Suppressor macrophage (primary cell): ENCODE data around the gene GOLGA6L10.
"Not testable (repeated sequence)": the region's sequence is repeated elsewhere in the genome, so short reads cannot be mapped to it uniquely, and the experiment has no call there.

Source experiments
- DNase-seq, 4 experiments: peaks; one replicate each; pipeline ENCODE4 v3.0.0-alpha.2; 2020 to 2022

The GOLGA6L10 gene

DNA sequence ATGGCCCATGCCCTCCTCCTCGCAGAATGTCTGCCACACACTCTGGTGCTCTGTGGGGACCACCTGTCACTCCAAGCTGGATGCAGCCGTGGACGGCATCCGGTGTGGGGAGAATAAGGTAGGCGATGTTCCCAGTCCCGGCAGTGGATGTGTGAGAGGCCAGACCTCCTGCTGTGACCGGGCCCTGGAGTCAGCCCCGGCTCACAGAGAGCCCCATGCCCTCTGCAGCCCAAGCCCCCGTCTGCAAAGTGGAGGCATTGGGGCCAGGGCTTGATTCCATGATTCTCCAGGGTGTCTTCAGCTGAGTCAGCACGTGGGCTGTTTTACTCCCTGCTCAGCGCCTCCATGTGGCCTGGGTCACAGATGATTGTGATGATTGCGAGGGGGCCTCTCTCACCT, 32.2 kb downstream of the GOLGA6L10 start:
- DNase-seq = no peak

DNA sequence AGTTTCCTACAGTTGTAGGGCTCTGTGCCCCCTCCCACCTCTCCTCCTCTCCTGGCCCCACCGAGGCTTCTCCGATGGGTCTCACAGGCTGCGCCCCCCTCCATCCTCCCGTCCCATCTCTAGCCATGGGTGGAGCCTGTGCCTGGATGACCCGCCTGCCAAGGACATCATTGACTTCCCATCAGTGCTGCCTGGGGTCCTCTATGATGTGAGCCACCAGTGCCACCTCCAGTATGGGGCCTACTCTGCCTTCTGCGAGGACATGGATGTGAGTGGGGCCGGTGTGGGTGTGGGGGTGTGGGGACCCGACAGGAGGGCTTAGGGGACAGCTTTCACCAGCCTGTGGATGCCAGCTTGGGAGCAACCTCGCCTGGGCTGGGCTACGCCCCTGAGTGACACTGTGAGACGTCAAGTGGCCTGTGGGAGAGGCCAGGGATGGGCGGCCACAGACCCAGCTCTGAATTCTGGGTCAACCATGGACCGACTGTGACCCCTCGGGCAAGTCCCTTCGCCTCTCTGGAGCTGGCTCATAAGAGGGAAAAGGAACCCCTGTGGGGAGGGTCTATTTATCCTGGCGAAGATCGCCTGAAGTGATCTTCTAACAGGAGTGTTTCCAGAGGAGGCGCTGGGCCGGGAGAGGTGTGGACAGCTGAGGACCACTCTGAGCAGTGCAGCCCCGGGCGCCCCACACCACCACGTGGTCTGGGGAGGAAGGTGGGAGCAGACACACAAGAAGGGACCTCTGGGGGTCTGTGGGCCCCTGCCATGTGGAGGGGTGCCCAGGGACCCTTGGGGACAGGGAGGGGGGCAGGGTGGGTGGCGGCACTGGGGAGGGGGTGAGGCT, 32.8 kb downstream of the GOLGA6L10 start:
- not testable (repeated sequence) for DNase-seq

DNA sequence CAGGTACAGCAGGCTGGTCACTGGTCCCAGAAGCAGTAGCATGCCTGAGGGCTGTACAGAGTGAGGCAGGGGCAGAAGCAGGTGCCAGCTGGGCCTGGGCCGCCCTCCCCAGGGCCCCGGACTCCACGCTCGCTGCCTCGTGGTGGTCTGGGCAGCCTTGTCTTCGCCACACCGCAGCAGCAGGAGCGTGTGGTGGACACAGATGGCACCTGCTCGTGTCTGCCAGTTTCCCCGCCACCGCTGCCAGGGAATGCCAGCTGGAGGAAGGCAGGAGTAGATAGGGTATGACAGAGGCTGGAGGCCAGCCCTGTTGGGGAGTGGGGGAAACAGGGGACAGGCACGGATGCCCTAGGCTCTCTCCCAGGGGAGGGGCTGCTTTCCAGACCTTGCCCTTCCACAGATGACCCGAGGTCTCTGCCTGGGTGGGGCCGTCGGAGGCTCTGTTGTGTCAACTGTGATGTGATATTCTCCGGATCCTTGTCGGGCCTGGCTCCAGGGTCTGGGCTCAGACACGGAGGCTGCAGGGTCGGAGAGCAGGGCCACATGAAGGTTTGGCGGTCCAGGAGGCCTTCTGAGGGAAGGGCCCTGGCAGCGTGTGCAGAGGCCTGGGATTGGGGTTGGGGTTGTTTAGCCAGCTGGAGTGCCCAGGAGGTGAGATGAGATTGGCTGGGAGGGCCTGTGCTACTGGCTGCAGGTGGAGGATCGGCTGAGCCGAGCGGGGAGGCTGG, 33.6 kb downstream of the GOLGA6L10 start:
- no peak for DNase-seq

DNA sequence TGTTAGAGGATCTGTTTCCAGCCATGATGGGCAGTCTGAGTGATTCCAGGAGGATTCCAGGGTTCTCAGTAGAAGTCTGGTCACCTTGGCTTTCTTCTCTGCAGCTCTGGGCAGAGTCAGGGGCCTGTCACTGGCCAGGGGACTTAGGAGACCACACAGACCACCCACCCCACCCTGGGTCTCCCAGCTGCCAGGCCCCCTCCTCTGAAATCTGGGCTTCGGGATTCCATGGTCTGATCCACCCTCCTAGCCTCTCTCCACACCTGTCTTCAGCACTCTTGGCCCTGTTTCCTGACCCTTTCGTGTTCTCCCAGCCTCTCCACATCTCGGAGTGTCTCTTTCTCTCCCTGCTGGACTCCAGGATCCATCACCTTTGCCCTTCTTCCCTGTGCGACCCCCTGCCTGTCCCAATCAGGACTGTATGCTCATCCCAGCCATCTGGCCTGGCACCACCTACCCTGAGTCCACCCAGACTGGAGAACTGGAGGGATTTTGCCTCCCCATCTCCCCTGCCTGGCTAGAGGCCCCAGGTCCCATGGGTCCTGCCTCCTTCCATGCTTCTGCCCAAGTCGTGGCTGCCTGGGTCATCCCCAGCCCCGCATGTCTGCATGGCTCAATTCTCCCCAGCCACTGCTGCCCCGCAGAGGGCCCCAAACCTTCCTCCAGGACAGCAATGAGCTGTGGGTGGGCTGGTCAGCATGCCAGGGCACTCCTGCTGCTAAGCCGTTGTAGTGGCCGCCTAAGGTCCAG, 34.3 kb downstream of the GOLGA6L10 start:
- DNase-seq = no peak

DNA sequence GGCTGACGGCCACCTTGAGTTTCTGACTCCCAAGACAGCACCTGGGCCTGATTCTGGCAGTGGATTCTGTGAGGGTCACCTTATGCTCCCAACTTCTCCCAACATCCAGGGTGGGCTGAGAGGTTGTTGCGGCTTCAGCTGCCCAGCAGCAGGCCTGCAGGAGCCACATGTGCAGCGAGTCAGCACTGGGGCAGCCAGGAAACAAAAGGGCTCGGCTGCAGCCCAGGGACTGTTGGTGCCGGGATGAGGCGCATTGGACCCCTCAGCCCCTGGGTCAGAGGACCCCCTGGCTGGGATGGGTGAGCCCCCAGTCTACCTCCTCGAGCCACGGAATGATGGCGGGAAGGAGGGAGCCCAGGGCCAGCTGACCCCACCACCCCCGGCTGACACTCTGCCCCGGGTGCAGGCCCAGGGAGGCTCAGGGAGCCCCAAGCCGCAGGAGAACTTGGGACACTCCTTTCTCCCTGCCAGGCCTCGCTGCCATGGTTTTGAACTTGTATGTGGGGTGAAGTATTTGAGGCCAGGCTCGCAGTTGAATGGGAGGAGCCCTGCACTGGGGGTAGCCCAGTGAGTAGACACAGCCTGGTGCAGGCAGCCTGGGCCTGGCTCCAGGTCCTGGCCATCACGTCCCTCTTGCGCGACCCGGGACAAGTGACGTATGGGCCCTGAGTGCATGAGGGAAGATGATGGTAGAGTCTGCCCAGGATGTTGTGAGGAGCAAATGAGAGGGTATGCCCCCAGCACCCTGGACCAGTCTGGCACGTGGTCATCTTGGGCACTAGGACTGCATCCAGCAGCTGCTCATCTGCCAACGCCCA, 35.1 kb downstream of the GOLGA6L10 start:
- not testable (repeated sequence) for DNase-seq

DNA sequence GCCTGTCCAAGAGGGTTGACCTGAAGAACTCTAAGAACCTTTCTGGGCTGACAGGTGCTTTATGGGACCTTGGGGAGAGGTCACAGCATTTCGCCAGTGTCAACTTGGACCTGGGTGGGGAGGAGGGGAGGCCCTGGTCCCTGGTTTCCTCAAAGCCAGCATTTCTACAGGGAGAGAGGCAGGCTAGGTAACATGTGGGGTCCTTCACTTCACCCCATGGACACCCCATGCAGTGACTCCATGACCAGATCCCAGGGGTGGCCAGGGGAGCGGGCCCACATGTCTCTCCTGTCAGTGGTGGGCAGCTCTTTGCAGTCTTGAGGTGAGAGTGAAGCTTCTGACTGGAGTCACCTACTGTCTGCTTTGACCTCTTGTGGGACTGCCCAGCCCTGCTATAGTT, 35.8 kb downstream of the GOLGA6L10 start:
- DNase-seq = no peak

DNA sequence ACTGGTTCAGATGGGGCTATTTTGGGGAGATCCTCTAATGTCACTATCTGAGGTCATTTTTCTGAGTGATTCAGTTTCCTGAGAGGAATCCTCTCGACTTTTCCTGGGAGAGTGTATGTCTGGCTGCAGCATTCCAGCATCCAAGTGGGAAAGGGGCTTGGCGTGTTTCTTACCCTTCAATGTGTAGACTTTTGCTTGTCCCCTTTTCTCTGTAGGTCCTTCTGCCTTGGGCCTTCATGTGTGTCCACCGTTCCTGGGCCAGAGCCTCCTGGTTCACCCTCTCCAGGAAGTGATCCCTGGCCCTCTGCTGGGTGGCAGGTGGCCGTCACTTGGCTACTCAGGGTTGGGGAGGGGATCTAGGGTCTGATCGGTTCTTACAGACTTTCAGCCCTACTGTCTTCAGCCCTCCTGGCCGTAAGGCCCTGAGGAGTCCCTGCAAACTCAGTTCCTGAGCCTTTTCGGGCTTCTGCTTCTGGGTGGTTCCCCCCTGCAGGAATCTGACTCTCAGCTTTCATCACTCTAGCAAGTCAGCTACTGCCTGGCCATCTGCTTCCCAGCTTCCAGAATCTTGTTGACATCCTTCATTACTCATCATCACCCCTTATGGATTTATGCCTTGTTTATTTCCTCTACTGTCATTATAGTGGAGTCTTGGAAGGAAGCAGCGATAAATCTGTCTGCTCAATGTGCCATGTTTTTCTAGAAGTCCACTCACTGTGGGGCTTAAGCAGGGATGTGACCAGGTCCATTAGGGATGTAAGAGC, 36.5 kb downstream of the GOLGA6L10 start:
- no peak for DNase-seq

DNA sequence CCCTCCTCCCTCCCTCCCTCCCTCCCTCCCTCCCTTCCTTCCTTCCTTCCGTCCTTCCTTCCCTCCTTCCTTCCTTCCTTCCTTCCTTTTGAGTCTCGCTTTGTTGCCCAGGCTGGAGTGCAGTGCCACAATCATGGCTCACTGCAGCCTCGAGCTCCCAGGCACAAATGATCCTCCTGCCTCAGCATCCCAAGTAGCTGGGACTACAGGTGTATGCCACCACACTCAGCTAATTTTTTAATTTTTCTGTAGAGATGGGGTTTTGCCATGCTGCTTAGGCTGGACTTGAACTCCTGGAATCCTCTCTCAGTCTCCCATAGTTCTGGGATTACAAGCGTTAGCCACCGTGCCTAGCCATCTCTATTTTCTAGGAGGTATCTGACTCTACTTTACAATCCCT, 38.0 kb downstream of the GOLGA6L10 start:
- not testable (repeated sequence) for DNase-seq

DNA sequence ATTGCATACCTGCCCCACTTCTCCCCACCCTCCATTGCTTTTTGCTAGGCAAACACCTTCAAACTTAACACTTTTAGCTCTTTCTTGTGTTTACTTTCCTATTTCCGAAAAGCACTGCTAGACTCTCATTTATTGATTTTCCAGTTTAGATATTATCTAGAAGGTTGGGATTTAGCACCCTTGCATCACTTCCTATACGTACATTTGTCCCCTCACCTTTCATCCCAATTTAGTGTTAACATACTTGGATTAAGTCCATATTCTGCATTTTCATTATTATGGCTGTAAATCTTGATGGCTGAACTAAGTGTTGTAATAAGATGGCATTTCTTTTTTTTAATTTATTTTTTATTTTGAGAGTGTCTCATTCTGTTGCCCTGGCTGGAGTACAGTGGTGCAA, 39.5 kb downstream of the GOLGA6L10 start:
- DNase-seq = no peak

DNA sequence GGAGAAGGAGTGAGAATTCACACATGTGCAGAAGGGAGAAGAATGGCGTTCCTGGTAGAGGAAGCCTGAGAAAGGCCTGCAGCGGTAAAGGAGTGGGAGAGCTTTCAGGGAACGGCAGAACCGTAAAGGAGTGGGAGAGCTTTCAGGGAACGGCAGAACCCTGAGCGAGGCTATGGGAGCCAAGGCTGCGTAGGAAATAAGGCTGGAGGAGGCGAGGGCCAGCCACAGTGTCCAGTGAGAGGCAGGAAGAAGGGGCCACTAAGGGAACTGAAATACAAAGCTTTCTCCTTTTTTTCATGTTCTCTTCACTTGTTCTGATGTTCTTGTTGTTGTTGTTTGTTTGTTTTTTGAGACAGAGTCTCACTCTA, 41.6 kb downstream of the GOLGA6L10 start:
- DNase-seq = no peak

DNA sequence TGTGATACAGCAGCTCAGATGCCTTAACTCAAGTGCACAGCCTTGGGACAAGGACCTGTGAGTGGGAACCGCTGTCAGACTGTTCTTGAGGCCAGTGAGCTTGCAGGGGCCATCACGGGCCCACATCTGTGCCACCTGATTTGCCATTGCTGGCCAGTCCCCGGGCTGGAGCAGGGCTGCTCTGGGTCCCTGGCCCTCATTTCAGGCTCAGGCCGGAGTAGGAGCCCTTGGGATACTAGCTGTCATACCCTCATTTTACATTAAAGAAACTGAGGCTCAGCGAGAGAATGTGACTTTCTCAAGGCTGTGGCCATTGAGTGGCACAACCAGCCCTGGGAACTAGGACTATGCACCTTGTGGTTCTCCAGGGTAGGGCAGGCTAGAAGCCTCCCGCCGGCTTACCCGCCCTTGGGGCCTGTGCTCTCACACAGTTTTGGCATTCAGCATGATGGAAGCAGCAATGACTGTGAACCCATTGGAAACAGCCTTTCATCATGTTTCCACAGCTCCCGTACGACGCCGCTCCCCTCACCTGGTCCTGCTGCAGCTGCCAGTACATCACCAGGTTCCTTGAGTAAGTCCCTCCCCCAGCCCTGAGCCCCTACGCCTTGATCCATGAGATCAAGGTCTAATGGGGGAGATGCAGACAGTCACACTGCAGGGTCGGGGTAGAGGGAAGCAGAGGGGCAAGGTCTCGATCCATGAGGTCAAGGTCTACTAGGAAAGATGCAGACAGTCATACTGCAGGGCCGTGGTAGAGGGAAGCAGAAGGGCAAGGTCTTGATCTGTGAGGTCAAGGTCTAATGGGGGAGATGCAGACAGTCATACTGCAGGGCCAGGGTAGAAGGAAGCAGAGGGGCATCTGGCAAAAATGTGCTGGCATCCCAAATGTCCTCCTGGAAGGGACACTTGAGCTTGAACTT, 42.2 kb downstream of the GOLGA6L10 start:
- no peak for DNase-seq

DNA sequence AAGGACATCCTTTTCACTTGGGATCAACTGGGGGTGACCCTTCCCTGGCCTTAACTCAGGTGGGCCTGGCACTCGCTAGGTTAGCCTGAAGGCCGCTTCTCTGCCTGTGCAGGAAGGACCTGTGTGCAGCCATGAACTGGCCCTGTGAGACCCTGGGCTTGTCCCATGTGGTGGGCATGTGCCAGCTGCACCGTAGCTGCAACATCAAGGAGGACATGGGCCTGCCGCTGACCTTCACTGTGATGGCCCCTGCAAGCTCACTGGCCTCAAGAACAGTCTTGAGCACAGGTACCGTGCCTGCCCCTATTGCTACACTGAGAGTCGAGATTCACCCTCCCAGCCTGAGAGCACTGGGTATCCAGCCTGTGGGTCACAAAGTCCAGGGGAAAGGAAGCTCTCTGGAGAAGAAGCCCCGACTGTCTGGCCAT, 43.6 kb downstream of the GOLGA6L10 start:
- DNase-seq = no peak

DNA sequence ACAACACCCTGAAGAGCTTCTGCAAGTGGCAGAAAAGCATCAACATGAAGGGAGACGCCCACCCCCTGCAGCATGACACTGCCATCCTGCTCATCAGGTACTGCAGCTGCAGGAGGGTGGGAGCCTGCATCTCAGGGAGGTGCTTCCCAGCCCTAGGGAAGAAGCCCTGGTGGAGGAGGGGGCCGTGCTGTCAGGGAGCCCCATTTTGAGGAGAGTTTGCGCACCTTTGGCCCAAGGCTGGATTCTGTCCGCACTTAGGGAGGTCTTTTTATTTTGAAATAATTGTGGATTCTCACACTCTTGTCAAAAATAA, 44.5 kb downstream of the GOLGA6L10 start:
- no peak for DNase-seq

DNA sequence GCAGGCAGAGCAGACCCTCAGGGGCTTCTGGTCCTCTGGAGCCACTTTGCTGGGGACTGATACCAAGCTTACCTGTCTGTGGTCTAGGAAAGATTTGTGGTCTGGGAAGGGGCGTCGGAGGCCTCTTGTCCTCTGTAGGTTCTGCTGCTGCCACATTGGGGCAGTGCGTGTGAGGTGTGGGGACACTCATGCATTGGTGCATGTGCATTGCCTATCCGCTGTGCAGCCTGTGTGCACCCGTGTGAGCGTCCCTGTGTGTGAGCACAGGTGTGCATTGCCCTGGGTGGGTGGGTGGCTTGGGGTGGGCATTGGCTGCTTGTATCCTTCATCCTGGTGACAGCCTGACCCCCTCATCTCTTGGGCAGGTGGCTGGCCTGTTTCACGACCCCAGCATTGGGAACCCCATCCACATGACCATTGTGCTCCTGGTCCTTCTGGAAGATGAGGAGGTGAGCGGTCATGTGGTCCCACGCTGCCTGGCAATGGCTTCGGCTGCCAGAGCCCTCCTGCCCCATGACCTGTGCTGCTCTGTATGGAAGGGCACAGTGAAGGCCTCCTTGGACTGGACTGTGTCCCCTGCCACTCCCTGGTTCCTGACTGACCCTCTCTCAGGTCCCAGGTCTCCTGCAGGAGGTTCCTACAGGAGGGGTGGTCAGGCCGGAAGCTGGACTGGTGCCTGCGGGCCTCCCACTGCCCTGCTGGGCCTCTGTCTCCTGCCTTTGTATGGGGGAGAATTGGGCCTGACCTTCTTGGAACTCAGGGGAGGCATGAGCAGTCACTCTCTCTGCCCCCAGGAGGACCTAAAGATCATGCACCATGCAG, 45.1 kb downstream of the GOLGA6L10 start:
- no peak for DNase-seq

DNA sequence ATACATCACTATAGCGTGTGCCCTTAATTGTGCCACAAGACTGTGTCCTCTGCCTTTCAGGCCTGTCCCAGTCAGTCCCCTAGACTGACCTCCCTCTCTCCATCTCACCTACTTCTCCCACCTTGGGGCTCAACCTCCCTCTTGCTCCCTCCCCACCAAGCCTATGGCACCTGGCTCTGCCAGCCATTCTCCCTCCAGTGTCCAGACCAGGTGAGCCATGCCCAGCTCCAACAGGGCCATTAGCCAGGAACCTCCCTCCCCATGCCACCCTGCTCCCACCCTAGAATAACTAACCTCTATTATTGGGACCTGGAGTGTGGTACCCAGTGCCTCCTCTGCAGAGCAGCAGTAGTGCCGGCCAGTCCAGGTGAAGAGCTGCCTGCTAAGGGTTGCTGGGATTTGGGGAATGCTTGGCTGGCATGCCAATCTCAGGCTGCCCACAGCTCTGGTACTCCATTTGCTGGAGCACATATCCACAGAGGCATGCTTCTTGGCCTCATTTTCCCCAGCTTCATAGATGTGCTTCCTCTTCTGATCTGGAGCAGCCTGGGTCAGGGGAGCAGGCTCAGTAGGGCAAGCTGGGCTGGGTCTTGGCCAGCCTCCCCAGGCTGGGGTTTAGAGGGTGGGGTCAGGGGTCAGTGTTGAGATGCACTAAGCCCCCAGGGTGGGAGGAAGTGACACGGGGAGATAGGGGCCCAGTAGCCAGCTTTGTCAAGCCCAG, 47.8 kb downstream of the GOLGA6L10 start:
- no peak for DNase-seq

DNA sequence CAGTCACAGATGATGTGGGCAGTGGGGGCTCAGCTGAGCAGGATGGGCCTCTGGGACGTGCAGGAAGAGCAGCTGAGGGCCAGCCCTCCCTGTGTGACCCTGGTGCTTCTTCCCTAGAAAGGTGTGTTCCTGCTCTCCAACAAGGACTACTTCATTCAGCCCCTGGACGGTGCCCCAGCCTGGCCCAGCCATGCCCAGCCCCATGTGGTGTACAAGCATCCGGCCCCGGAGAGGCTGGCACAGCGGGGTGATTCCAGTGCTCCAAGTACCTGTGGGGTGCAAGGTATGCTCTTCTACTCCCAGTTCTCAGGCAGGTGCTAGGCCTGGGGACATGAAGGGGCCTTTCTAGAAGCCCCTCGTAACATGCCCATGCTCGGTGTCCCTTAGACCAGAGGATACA, 48.4 kb downstream of the GOLGA6L10 start:
- no peak for DNase-seq

DNA sequence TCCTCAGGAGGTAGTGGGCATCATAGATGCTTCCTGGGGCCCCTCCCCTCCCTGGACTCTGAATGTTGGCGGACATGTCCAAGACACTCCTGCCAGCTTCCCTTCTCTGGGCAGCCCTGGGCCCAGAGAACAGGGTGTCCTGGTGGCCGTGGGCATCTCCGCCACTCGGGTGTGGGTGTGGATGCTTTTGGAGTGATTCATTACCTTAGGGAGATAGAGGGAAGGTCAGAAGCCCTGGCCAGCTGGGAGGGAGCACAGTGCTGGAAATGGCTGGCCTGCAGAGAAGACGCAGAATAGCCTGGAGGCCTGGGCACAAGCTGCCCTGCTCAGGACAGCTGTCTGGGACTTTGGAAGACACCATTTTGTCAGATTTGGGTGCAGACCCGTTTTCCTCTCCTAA, 48.9 kb downstream of the GOLGA6L10 start:
- DNase-seq = not testable (repeated sequence)

DNA sequence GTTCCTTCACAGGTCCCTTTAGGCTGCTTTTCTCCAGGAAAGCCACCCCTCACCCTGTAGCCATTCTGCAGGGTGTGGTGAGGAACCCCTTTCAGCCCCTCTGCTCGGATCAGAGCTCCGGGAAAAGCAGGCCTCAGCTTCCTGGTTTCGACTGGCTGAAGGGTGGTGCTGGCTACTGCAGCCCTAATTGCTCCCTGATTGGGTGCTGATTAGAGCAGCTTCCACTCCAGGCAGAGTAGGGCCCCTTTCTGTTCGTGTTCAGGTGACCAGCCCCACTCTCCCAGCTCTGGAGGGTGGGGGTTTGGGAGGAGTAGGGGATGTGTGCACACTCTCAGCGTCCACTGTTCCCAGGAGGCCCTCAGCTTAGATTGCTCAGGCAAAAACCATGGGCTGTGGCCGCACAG, 49.8 kb downstream of the GOLGA6L10 start:
- not testable (repeated sequence) for DNase-seq

DNA sequence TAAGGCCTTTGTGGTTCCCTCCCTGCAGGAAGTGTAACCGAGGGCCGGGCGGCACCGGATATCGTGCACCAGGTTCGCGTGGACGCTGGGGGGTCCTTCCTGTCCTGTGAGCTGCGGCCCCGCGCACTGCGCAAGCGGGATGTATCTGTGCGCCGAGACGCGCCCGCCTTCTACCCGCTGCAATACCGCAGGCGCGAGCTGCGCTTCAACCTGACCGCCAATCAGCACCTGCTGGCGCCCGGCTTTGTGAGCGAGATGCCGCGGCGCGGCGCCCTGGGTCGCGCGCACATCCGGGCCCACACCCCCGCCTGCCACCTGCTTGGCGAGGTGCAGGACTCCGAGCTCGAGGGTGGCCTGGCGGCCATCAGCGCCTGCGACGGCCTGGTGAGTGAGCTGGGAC, 50.8 kb downstream of the GOLGA6L10 start:
- DNase-seq = no peak
